GM21717 (cell line): ENCODE data around the gene ERCC1.

ENCODE experiments used
- ATAC-seq: cut with Tn5 transposase; IDR thresholded peaks from one replicate; pipeline ENCODE4 v1.9.1; 2021; ENCODE audit warnings: mild to moderate bottlenecking, moderate library complexity; ENCODE audit not compliant: unreplicated experiment

ERCC1 gene

DNA sequence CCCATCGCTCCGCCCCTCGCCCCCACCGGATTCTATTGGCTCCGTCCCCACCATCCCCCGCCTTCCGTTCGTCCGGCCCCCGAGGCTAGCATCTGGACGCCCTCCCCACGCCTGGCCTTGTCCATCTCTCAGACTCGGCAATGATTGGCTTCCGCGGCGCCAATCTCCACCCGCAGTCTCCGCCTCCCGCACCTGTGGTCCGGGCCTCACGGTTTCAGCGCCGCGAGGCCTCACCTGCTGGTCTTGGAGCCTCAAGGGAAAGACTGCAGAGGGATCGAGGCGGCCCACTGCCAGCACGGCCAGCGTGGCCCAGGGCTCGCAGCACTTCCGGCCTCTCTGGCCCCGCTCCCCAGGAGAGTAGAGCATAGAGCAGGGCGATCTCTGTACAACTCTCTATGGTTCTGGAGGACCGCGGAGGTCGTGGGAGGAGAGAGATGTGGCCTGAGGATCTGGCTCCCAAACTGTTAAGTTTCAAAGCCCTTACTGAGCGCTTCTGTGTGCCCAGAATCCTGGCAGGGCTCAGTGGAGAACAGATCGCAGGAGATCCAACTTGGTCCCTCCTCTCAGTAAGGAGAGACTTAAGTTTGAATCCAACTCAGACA lies at the start of gene ERCC1:
Gene ERCC1 (minus strand): TSS at position 329 of the 602 bp plus-strand sequence. CDS start 543 bp downstream, outside the sequence.
- peak; percentile 49 for ATAC-seq

DNA sequence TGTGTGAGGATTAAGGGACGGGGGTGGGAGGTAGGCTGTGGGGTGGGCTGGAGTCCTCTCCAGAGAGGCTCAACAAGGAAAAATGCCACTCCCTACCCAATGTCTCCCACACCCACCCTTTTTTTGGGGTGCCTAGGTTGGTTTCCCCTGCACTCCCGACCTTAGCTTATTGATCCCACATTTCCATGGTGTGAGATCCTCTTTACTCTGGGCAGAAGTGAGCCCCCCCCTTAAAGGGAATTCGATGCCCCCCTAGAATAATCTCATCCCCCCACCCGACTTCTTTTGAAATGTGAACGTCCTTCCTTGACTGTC lies 49.6 kb upstream of the ERCC1 start:
- no peak for ATAC-seq

DNA sequence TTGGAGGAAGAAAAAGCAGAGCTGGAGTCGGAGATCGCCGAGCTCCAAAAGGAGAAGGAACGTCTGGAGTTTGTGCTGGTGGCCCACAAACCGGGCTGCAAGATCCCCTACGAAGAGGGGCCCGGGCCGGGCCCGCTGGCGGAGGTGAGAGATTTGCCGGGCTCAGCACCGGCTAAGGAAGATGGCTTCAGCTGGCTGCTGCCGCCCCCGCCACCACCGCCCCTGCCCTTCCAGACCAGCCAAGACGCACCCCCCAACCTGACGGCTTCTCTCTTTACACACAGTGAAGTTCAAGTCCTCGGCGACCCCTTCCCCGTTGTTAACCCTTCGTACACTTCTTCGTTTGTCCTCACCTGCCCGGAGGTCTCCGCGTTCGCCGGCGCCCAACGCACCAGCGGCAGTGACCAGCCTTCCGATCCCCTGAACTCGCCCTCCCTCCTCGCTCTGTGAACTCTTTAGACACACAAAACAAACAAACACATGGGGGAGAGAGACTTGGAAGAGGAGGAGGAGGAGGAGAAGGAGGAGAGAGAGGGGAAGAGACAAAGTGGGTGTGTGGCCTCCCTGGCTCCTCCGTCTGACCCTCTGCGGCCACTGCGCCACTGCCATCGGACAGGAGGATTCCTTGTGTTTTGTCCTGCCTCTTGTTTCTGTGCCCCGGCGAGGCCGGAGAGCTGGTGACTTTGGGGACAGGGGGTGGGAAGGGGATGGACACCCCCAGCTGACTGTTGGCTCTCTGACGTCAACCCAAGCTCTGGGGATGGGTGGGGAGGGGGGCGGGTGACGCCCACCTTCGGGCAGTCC lies 49.0 kb upstream of the ERCC1 start:
- no peak for ATAC-seq

DNA sequence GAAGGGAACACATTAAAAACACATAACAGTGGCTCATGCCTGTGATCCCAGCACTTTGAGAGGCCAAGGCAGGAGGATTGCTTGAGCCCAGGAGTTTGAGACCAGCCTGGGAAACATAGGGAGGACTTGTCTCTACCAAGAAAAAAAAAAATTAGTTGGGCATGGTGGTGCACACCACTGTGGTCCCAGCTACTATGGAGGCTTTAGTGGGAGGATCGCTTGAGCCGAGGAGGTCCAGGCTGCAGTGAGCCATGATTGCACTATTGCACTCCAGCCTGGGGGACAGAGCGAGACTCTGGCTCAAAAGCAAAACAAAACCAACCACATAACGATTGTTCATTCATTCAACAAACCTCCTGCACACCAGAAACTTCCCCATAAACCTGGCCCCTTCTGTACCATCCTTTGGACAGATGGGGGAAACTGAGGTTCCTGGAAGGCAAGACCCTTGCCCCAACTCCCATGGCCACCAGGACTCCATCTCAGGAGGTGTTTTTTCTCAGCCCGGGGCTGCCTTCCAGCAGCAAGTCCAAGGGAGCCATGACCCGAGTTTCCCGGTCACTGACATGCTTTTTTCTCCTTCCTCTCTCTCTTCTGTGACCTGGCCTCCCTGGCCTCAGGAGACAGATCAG lies 48.3 kb upstream of the ERCC1 start:
- ATAC-seq, result no peak

DNA sequence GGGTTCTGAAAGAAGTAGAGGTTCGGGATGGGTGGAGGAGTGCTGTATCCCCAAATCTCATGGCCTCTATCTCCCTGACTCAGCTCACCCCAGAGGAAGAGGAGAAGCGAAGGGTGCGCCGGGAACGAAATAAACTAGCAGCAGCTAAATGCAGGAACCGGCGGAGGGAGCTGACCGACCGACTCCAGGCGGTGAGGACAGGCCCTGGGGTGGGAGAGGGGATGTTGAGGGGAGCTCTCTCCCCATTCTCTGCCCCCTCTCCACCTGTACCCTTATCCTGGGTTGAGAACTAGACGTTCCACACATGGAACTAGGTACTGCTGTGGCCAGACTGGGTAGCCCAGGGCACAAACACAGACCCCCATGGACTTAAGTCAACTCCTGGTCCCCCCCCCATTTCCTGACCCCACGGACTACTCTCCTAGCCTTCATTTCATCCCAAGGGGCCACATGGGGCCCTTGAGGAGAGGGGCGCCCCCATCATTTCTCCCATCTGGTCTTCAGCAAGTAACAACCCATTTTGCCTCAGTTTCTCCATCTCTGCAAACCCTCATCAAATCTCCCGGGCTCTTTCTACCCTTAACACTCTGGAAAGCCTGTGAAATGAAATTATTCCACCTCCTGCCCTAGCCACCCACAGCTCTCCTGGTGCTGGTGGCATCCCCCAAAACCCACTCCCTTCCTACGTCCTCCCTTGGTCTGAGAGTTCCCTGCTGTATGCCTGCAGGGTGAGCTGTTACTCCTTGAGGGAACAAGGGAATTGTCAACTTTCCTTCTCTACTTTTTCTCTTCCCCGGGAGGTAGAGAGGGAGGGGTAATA lies 47.6 kb upstream of the ERCC1 start:
- no peak for ATAC-seq

DNA sequence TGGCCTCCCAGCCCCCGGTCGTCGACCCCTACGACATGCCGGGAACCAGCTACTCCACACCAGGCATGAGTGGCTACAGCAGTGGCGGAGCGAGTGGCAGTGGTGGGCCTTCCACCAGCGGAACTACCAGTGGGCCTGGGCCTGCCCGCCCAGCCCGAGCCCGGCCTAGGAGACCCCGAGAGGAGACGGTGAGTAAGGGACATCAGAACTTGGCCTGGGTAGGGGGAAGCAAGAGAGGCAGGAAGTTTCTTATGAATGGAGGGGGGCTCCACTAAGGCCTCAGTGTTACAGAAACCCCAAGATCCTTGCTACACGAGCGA lies 47.0 kb upstream of the ERCC1 start:
- no peak for ATAC-seq

DNA sequence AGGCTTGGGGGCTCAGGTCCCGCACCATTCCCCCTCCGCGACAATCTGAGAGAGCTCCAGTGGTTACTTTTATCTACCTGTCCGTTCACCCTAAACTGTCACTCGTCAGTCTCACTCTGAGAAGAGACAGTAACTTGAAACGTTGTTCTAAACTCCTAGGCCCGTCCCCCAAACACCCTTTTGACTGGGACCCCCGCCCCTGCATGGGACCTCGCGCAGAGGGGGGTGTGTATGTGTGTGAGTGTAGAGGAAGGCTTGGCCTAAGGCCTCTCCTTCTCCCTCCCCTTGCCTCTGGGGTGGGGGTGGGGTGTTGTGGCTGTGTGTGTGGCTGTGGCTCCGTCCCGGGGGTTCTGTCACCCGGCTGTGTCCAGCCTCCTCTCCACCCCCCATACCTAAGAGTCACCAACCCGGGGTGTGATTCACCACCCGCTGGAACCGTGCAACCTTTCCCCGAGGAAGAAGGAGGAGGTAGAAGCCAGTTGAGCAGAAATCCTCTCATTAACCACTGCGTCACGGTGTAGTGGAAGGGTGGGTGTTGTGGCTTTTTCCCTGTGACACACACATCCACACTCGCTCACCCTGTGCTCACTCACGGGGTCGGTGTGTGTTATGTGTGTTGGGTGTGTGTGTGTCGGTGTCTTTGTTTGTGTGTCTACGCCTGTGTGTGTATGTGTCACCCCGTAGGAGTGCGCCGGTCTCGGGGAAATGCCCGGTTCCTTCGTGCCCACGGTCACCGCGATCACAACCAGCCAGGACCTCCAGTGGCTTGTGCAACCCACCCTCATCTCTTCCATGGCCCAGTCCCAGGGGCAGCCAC lies 46.4 kb upstream of the ERCC1 start:
- no peak for ATAC-seq

DNA sequence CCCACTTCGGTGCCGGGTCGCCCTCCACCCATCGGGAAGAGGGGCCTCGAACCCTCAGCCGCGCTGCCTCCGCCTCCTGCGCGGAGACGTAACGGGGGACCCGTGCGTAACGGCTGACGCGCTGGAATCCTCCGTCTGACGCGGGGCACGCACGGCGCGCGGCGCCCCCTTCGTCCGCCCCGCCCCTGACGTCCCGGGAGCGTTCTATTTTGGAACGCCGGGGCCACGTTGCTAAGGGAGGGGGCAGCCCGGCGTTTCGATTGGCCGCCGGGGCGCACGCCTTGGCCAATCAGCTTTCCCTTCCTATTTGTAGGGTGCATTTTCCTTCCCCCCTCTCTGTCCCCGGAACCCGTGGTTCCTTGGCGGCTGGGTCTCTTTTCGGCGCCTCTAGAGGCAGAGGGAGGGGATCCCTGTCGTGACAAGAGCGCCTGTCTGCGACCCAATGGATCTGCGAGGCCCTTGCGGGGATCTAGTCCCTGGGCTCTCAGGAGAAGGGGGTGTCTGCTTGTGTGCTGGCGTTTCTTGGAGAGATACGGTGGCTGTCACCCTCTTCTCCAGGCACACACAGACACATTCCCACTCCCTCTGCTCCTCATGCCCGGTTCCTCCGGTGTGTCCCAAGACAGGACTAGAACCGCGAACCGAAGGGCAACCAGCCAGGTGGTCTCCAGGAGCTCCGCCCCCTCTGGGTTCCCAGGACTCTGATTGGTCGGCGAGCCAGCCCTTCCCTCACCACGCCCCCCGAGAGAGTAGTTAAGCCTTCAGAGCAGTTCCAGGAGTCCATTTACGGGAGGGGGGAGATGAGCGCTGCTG lies 45.6 kb upstream of the ERCC1 start:
- peak; percentile 54 for ATAC-seq

DNA sequence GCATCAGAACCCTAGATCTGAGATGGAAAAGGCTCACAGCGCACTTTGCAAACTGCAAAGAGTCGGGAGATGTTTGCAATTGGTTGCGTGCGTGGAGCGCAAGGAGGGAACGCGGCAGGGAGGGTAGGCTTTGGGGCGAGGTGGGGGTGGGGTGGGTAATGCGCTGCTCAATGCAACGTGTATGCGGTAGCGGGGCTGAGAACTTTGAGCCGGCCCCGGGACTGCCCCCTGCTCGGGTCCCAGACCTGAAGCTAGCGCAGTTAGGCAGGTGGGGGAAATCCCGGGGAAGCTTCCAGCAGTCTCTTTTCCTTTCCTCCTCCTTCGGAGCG lies 45.0 kb upstream of the ERCC1 start:
- peak; percentile 13 for ATAC-seq

DNA sequence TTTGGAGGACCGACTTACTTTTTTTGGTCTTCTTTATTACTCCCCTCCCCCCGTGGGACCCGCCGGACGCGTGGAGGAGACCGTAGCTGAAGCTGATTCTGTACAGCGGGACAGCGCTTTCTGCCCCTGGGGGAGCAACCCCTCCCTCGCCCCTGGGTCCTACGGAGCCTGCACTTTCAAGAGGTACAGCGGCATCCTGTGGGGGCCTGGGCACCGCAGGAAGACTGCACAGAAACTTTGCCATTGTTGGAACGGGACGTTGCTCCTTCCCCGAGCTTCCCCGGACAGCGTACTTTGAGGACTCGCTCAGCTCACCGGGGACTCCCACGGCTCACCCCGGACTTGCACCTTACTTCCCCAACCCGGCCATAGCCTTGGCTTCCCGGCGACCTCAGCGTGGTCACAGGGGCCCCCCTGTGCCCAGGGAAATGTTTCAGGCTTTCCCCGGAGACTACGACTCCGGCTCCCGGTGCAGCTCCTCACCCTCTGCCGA lies 44.5 kb upstream of the ERCC1 start:
- ATAC-seq, result no peak

DNA sequence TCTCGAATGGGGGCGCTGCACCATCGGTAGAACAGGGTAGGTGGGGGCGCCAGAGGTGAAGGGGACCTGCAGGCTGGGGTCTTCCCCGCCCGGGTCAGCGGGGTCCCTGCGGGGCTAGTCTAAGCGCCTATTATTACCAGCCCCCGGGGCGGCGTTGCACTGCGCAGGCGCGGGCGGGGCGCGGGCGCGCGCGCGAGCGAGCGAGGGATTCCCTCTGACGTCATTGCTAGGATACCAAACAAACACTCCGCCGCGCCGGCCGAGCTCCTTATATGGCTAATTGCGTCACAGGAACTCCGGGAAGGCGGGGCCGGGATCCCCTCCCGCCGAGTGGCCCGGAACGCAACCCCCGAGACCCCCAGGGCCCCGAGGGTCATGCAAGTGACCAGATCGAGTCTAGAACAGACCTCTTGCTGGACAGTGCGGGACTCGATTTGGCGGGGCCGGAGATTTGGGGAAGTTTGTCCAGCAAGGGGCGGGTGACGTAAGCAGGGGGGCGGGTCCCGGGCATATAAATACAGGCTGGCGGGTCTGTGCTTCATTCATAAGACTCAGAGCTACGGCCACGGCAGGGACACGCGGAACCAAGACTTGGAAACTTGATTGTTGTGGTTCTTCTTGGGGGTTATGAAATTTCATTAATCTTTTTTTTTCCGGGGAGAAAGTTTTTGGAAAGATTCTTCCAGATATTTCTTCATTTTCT lies 43.9 kb upstream of the ERCC1 start, which contains the start of gene FOSB:
Gene FOSB (plus strand): TSS at position 541 of the 703 bp plus-strand sequence. CDS start 591 bp downstream, outside the sequence.
- ATAC-seq, result no peak

DNA sequence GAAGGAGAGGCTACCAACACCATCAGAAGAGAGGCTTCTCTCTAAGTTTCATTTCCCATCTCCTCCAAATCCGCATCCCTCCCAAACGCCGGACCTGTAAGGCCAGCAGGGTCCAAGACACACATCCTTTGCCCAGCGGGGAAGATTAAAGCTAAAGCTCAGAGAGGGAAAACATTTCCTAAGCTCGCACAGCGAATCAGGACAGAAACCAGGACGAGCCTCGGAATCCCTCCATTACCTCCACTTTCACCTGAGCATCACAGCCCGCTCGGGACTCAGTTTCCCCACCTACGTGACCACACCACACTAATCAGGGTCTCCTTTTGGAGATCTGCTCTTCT lies 43.4 kb upstream of the ERCC1 start:
- ATAC-seq, result no peak

DNA sequence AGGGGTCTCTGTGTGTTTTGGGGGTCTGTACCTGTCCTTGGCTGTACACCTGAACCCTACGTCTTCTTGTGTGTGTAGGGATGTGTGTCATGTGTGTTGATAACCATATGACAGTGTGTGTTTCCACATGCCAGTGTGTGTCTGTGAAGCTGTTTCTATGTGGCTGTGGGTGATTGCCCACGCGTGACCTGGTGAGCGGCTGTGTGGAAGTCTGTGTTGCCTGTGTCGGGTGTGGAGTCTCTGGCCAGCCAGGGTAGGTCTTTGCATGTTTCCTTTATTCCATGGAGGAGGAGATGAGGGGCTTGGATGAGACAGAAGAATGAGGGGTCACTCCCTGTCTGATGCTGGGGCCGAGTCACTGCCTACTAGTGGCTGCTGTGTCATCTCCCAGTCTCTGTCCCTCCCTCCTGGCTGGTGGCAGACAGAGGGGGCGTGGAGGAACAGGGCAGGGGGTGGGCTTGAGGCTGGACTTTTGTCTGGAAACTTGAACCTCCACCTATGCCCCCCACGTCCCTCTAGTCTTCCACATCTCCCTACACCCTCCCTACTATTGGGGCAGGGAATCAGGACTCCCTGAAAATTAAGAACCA lies 41.2 kb upstream of the ERCC1 start:
- ATAC-seq, result no peak

DNA sequence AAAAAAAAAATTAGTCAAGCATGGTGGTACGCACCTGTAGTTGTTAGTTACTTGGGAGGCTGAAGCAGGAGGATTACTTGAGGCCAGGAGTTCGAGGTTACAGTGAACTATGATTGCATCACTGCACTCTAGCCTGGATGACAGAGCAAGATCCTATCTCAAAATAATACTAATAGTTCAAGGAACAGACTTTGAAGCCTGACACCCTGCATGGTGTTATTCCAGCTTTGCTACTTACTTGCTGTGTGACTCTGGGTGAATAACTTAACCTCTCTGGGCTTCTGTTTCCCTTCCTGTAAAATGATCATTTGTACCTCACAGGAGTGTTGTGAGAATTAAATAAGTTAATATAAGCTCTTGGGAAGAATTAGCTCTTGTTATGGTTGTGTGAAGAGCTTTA lies 40.6 kb upstream of the ERCC1 start:
- no peak for ATAC-seq

DNA sequence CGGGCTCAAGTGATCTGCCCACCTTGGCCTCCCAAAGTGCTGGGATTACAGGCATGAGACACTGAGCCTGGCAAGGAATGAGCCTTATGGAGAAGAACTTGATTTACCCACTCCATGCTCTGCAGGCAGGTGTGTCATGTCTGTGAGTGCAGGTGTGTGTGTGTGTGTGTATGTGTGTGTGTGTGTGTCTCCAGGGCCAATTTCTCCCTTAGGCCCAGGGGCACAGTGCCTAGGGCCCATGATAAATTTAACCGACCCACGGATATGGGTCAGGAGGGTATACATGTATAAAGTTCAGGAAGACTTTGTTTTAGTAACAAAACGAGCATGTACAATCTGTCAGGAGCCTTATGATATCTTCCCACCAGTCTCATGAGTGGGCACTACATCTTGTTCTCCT lies 39.5 kb upstream of the ERCC1 start:
- no peak for ATAC-seq

DNA sequence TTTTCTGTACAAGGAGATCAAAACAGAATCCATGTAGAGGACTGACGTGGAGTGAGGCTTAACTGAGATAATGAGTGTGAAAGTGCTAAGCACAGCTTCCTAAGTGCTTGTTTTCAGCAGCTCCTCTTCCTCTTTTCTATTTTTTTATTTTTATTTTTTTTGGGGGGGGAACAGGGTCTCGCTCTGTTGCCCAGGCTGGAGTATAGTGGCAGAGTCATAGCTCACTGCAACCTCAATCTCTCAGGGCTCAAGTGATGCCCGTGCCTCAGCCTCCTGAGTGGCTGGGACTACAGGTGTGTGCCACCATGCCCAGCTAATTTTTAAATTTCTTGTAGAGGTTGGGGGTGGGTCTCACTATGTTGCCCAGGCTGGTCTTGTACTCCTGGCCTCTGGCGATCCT lies 38.5 kb upstream of the ERCC1 start:
- ATAC-seq, result no peak

DNA sequence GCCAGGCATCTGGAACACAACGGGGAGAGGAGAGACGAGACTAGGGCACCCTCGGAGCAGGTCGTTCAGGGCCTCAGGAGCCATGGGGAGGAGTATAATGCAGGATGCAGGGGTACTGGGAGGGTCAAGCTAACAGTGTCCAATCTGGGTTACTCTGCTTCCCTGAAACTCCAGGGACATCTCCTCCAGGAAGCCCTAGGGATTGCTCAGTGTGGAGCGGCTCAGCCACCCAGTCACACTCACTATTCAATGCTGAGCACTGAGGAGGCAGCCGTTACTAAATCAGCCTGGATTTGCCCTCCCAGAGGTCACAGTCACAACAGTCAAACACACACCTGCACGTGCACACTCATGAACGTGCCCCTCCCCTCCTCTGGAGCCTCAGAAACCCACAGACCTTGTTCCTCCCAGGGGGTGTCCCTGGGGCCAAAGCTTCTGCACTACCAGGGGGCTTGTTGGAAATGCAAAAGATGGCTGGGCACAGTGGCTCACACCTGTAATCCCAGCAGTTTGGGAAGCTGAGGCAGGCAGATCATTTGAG lies 37.2 kb upstream of the ERCC1 start:
- no peak for ATAC-seq

DNA sequence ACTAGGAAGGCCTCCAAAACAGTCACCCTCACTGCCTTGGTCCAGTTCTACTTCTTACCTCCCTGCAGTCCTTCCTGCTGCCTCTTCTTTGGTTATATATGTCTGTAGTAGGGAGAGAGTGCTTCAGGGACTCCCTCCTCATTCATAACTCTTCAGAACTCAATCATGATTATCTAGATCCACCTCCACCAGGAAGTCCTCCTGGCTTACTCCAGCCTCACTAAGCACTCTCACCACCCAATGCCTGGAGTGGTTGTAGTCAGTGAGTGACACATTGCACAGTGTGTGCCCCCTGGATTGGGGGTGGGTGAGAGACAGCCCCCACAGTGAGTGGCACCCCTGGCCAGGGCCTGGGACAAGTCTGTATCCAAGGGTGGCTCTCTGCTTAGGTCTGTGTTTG lies 34.1 kb upstream of the ERCC1 start:
- ATAC-seq, result no peak

DNA sequence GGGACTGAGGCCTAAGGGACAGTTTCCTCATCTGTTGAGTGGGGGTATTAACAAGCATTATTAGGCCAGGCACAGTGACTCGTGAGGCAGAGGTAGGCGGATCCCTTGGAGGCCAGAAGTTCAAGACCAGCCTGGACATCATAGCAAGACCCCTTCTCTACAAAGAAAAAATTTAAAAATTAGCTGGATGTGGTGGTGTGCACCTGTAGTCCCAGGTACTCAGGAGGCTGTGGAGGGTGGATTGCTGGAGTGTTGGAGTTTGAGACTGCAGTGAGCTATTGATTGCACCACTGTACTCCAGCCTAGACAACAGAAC lies 32.7 kb upstream of the ERCC1 start:
- no peak for ATAC-seq
